ENCODE measurements around the gene MTX1.

MTX1 gene

GRCh38 chr1:155196893-155197638 lies 11.4 kb upstream of the MTX1 start:
- H3K4me3 ChIP-seq (ENCODE audit: low read depth in 1 of 2, low read length in 1 of 2): no peak overlapping the region
- H3K27ac ChIP-seq: no peak overlapping the region
- peaks cover 15% of the 10 kb centered on the region for H3K36me3 ChIP-seq
- H3K9me3 ChIP-seq: no peaks in the 10 kb centered on the region
- H3K4me1 ChIP-seq (ENCODE audit: control insufficient read depth in 1 of 2, insufficient read depth in 1 of 2, low read depth in 1 of 2, low read length in 1 of 2): peaks cover 28 to 30% of the 10 kb centered on the region in 2 experiments
- TF ChIP-seq CTCF (IDR thresholded peaks at IDR 0.05): no peak
- peaks cover 41% of the 10 kb centered on the region for H3K27me3 ChIP-seq

- peaks cover 20 to 23% of the 10 kb centered on the region in 2 experiments for H3K4me1 ChIP-seq (ENCODE audit: control insufficient read depth in 1 of 2, insufficient read depth in 1 of 2, low read depth in 1 of 2, low read length in 1 of 2)
- TF ChIP-seq CTCF (IDR thresholded peaks at IDR 0.05): no peak
- H3K4me3 ChIP-seq (ENCODE audit: low read depth in 1 of 2, low read length in 1 of 2): no peak overlapping the region
- H3K27me3 ChIP-seq: peaks cover 31% of the 10 kb centered on the region
- H3K27ac ChIP-seq: no peak overlapping the region
- no peaks in the 10 kb centered on the region for H3K9me3 ChIP-seq
- H3K36me3 ChIP-seq: peaks cover 15% of the 10 kb centered on the region
Observed at GRCh38 chr1:155197901-155198546, 10.5 kb upstream of the MTX1 start.

GRCh38 chr1:155198547-155198906 lies 10.0 kb upstream of the MTX1 start:
- no peak overlapping the region for H3K4me3 ChIP-seq (ENCODE audit: low read depth in 1 of 2, low read length in 1 of 2)
- no peak for TF ChIP-seq CTCF (IDR thresholded peaks at IDR 0.05)
- peaks cover 15 to 18% of the 10 kb centered on the region in 2 experiments for H3K4me1 ChIP-seq (ENCODE audit: control insufficient read depth in 1 of 2, insufficient read depth in 1 of 2, low read depth in 1 of 2, low read length in 1 of 2)
- no peaks in the 10 kb centered on the region for H3K9me3 ChIP-seq
- peaks cover 15% of the 10 kb centered on the region for H3K36me3 ChIP-seq
- H3K27me3 ChIP-seq: peaks cover 26% of the 10 kb centered on the region
- H3K27ac ChIP-seq: no peak overlapping the region

GRCh38 chr1:155199792-155200191 lies 8.7 kb upstream of the MTX1 start:
- Histone ChIP-seq H3K36me3 (peaks cover 15% of the 10 kb centered on the region), H3K4me3 (ENCODE audit: low read depth in 1 of 2, low read length in 1 of 2) (no peak overlapping the region), H3K27ac (no peak overlapping the region), H3K27me3 (peaks cover 13% of the 10 kb centered on the region), H3K9me3 (no peaks in the 10 kb centered on the region), H3K4me1 (ENCODE audit: control insufficient read depth in 1 of 2, insufficient read depth in 1 of 2, low read depth in 1 of 2, low read length in 1 of 2) (peaks cover 2 to 5% of the 10 kb centered on the region in 2 experiments)
- no peak for TF ChIP-seq CTCF (IDR thresholded peaks at IDR 0.05)

DNA sequence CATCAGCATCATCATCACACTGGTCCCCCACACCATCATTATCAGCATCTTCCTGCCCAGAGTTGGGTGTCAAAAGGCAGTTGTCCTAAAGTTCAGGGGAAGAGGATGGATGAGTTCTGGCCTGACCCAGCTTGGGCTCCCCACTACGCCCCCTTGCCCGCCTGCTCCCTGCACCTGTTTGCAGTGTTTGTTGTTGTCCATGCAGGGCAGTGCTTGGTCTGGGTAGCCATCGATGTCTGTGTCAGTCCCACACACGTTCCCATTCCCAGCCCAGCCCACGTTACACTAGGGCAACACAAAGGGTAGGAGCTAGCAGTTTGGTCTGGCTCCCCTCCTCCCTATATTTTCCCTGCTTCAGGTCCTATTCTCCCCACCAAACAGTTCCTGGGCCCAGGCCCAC lies 7.6 kb upstream of the MTX1 start:
- H3K9me3 ChIP-seq: no peaks in the 10 kb centered on the region
- H3K4me3 ChIP-seq (ENCODE audit: low read depth in 1 of 2, low read length in 1 of 2): no peak overlapping the region
- no peak for TF ChIP-seq CTCF (IDR thresholded peaks at IDR 0.05)
- H3K36me3 ChIP-seq: peaks cover 15% of the 10 kb centered on the region
- peaks cover 2% of the 10 kb centered on the region for H3K27me3 ChIP-seq
- no peak overlapping the region for H3K27ac ChIP-seq
- no peaks in the 10 kb centered on the region for H3K4me1 ChIP-seq (ENCODE audit: control insufficient read depth in 1 of 2, insufficient read depth in 1 of 2, low read depth in 1 of 2, low read length in 1 of 2)

All from neutrophil (primary cell).